Stimulated activated CD4-positive, alpha-beta T cell treated with anti-CD3 and anti-CD28 coated beads, Interleukin-1b, Interleukin-23, amount 100 ng/mL, for 4 hours (primary cell): Measurements from ENCODE around the gene CDADC1.
A peak's percentile ranks its signal among the peaks of the same experiment; 100 is the strongest.

Experiments
- DNase-seq, 2 donors: peaks; one replicate each; pipeline ENCODE4 v3.0.0-alpha.2; 2020; ENCODE audit warnings: low read depth in 2 of 2

CDADC1 gene

DNA sequence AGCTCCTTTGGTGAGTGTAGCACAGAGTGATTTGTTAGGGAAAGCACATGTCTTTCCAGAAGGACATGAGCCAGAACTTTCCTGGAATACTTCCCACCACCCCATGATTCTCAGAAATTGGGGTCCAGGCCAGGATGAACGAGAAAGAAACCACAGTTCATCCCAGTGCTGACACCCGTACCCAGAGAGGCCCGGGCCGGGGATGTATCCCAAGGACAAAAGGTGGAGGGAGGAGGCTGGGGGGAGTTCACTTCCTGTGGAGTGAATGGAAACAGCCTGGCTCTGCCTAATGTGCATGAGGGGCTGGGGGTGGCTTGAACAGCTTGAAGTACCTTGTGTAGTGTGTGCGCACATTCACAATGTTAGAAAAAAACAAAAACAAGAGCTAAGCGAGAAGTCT lies 47.5 kb downstream of the CDADC1 start:
- no peak for DNase-seq

DNA sequence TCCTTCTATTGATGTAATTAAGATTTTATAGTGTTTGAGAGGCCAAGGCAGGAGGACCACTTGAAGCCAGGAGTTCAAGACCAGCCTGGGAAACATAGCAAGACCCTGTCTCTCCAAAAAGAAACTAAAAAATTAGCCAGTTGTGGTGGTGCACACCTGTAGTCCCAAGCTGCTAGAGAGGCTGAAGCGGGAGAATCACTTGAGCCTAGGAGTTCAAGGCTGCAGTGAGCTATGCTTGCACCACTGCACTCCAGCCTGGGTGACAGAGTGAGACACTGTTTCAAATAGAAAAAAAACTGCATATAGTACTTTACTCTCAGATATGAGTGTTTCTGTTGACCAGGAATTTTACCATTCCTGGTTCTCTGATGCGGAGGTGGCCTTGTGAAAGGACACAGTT lies 48.9 kb downstream of the CDADC1 start:
- DNase-seq: no peak

DNA sequence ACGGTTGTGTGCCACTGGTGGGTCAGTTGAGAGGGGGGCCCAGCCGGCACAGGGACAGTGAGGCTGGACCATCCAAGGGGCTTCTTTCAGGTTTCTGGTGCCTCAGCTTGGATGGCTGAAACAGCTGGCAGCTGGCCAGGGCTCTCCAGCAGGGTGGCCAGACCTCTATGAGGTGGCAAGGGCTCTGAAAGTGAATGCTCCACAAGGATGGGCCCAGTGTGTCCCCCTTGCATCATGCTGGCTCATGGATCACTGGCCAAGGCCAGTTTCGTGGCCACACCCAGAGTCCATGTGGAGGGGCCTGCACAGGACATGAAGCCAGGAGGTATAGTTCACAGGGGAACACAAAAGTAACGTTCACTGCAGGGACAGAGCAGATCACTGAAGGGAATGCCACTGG lies 49.6 kb downstream of the CDADC1 start:
- no peak for DNase-seq

DNA sequence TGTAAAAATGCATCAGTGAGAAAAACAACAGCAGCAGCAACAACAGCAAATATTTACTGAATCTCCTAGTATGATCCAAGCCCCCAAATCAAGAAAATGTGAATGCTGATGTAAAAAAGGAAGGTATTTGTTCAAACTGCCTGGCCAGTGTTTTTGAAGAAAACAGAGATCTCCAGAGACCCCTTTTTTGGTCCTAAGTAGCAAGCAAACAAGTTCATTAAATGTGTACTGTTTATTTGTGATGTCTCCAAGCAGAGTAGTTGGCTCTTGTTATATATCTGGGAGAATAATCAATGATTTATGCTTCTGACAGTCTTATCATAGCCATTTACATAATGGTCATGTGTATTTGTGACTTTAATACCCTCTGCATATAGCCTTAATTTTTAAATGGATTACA lies 50.7 kb downstream of the CDADC1 start:
- no peak for DNase-seq

GRCh38 chr13:49298903-49299605 lies 51.3 kb downstream of the CDADC1 start:
- no peak for DNase-seq

DNA sequence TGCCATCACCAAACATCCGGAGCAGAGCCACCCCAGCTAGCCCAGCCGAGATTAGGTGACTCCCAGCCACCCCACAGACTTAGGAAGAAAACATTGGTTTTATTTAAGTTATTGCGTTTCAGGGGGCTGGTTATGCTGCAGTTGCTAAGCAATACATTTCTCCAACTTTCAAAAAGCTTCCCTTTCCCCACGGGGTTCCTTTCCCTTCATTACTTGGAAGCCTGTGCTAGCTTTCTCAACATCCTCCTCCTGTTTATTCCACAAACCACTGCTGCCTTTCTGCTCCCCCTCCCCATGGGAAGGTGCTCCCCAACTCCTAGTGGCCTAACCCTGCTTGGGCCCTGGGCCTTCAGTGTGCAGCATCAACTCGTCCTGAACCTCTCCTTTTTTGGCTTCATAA lies 52.6 kb downstream of the CDADC1 start:
- DNase-seq: no peak

DNA sequence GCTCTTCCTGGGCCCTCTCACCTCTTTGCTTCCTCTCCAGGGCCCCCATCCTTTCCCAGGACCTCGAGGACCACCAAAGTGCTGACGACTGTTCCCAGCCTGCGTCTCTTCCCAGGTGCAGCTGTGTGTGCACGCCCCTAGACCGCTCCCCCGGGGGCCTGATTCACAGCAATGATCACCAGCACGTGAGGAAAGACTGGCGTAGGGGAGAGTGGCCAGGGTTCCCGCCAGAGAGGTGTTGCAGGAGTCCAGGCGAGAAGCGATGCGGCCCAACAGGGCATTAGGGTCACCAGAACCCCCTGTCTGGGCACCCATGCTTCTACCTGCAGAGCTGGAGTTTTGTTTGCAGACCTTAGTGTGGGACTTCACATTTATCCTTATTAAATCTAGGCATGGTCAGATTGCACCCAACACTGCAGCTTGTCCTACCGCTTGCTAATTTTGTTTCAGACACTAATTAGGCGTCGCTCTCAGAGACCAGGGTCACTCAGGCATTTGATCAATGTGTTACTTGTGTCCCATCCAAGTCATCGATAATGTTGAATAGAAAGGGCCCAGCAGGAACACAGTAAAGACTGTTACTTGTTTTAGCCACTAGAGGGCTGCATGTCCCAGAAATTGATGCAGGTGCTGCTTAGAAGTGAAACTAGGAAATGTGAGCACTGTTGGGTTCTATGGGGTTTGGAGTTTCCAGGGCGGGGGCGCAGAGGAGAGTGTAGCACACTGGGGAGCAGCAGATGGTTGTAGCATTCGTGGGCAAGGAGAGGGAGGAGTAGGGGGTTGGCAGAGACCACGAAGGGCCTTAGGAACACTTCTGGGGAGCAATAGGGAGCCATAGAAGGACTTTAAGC lies 53.2 kb downstream of the CDADC1 start:
- DNase-seq: peak; percentile 49 to 63

GRCh38 chr13:49302222-49302621 lies 54.5 kb downstream of the CDADC1 start:
- no peak for DNase-seq

DNA sequence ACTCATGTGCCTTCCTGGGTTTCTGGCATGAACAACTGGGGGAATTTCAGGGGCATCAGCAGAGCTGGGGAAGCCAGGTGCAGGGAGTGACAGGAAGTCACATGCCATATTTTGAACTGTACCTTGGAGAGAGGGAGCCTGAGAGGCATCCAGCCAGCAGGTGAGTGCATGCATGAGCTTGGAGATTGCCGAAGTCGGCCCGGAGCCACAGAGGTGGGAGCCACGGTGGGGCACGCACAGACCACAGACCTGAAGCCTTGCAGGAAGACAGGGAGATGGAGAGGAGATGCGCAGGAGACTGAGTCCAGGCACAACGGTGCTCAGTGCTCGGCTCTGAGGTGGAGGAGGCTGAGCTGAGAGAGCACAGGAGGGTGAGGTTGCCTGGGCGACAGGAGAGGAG lies 55.1 kb downstream of the CDADC1 start:
- DNase-seq: no peak

DNA sequence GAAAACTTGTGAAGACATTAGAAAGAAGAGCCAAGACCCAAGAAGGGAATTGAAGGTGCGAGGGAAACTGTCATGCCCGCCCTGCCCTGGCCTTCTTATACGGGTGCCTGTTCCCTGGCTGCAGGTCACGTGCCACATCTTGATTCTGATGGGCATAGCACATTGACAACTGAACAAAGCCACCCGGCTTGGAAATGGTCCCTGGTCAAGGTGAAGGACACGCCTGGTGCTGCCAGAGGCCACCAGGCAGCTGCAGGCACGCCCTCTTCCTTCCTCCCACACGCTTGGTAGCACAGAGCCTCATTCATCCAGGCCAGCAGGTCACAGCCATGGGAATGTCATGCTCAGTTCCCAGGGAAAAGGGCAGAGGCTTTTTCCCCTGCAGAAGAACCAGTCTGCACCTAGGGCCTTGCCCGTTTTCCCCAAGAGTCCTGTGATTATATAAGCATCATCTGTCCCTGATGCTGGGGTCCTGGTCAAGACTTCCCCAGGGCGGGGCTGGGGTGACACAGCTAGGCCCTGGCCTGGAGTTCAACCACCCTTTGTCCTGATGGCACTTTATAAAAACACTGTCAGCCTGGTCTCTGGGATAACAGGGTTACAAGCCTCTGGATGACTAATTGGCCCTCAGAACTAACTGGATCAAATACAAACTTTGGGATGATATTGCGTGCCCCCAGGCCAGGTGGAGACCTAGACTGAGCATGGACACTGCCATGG lies 56.0 kb downstream of the CDADC1 start:
- DNase-seq: no peak

DNA sequence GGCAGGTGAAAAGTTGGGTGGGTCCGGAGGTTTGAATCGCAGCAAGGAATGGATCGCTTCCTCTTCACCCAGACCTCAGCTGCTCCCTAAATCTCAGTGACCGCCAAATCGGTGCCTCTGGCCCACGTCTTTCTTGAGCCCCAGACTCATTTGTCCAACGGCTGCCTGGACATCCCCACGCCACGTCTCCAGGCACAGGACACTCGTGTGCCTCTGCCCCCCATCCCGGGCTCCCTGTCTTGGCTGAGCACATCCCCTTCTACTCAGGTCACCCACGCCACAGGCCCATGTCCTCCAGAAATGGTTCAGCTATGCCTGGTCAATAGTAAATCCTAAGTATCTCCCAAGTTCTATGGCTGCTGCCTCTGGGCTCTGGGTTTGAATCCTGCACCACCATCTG lies 56.6 kb downstream of the CDADC1 start:
- no peak for DNase-seq

GRCh38 chr13:49304763-49305700 lies 57.3 kb downstream of the CDADC1 start:
- no peak for DNase-seq

DNA sequence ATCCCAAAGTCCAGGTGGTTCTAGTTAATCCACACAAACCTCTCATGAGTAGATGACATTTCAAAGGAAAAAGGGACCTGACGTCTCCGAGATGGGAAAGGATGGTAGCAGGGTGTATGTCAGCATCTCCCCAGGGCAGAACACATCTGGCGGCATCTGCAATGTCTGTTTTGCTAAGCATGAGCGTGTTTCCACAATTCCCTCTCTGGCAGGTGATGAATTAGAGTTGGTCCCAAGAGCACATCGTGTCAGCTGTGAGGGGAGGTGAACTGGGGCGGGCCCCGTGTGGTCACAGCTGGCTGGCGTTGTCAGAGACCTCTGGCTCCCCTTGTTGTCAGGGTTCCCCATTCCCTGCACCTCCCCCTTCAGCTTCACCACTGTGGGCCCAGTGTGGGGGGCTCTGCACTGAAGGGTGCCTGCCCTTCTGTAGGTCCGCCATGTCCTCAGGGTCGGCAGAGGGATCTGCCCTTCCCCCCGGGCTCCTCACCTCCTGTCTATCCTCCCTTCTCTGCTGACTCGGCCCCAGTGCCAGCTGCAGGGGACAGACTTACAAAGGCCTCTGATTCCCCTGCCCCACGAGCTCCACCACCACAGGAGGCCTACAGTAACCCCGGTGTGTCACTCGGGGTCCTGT lies 58.2 kb downstream of the CDADC1 start:
- no peak for DNase-seq

- DNase-seq: no peak
Measured at GRCh38 chr13:49307365-49307764, 59.6 kb downstream of the CDADC1 start.

DNA sequence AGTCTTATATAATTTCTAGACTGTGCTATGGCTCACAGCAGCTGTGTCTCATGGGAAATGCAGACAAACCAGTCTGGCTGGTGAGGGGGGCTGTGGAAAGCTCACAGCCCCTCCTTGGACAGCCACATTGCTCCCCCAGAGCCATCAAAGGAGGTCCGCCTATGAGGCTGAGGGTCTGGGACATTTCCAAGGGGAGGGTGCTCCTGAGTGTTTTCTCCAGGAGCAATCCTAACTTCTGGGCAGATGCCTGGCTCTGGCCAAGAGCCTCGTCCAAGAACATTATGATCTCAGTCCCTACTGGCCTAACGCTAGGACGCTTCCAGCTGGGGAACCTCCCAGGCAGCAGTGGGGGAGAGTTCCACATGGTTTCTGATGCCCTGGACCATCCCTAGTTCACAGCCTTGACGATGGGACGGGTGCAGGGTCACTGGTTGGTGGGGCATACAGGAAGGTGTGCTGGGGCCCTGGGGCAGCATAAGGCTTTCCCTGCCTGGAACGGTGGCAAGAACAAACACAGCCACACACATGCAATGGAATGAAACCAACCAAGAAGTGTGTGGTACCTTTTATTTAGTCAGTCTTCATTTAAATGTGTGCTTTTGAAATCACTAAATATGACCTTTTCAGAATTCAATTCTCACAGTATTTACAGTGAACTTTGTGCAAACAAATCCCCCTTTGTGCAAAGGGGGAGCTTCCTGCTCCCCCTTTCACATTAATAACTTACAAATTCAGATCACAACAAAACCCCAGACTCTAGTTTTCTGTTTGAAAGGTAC lies 60.6 kb downstream of the CDADC1 start:
- DNase-seq: no peak

DNA sequence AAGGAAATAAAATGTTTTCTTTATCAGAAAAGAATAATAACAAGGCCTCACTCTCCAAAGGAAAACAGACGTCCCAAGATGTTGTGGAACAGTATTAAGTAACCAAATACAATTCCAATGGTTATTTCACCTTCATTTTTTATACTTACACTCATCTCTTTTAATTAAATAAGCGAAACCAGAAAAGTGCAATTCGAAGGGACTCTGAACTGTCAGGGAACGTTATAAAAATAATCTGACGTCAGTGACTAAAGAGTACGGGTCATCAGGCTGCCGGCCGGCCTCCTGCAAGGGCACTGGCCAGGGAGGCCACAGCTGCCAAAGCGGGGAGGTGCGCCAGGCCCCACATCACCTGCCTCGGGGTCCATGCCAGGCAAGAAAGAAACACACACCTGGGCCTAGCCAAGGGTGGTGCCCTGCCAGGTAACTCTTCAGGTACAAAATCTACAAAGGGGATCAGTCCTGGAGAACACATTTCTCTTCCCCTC lies 61.2 kb downstream of the CDADC1 start:
- no peak for DNase-seq

GRCh38 chr13:49310251-49310650 lies 62.5 kb downstream of the CDADC1 start:
- DNase-seq: no peak

- no peak for DNase-seq
Measured at GRCh38 chr13:49311816-49312215, 64.1 kb downstream of the CDADC1 start.

GRCh38 chr13:49314344-49314882 lies 66.7 kb downstream of the CDADC1 start:
- DNase-seq: no peak

GRCh38 chr13:49315036-49315565 lies 67.4 kb downstream of the CDADC1 start:
- DNase-seq: no peak
